Neural cell (in vitro differentiated cells): ENCODE data around the gene CHRM5.

ENCODE experiments used
- EP300 ChIP-seq: fragments of 450-650 bp; conservative IDR thresholded peaks from 2 replicates; pipeline ENCODE4 v1.6.1; 2014; ENCODE audit warnings: antibody characterized with exemption, mild to moderate bottlenecking, moderate library complexity; ENCODE audit not compliant: poor library complexity, severe bottlenecking
- EZH2 ChIP-seq: fragments of 200-600, 300-800 bp; shearing (Covaris generic), sonication (generic); IDR thresholded peaks from 2 replicates; pipeline ENCODE4 v1.6.1; 2014; ENCODE audit warnings: antibody characterized with exemption, low read length, borderline replicate concordance, mild to moderate bottlenecking; ENCODE audit not compliant: insufficient read depth, poor library complexity, severe bottlenecking
- MXI1 ChIP-seq: fragments of 450-650 bp; conservative IDR thresholded peaks from 2 replicates; pipeline ENCODE4 v1.6.1; 2014; ENCODE audit warnings: antibody characterized with exemption, mild to moderate bottlenecking; ENCODE audit not compliant: poor library complexity, severe bottlenecking
- POLR2AphosphoS5 ChIP-seq: IDR thresholded peaks from 2 replicates; pipeline ENCODE4 v1.6.1; 2012
- RAD21 ChIP-seq: fragments of 450-650 bp; conservative IDR thresholded peaks from 2 replicates; pipeline ENCODE4 v1.6.1; 2014; ENCODE audit warnings: antibody characterized with exemption, mild to moderate bottlenecking, moderate library complexity
- SMC3 ChIP-seq: fragments of 450-650 bp; conservative IDR thresholded peaks from 2 replicates; pipeline ENCODE4 v1.6.1; 2014; ENCODE audit warnings: antibody characterized with exemption, mild to moderate bottlenecking, moderate library complexity; ENCODE audit not compliant: poor library complexity
- TAF1 ChIP-seq: IDR thresholded peaks from 2 replicates; pipeline ENCODE4 v1.6.1; 2012; ENCODE audit warnings: low read depth
- TF ChIP-seq, protein P1 (sequence below): fragments of 450-650 bp; IDR thresholded peaks from 2 replicates; pipeline ENCODE4 v1.5.1; 2014; ENCODE audit warnings: antibody characterized with exemption, mild to moderate bottlenecking, moderate library complexity; ENCODE audit not compliant: poor library complexity, severe bottlenecking

DNA sequence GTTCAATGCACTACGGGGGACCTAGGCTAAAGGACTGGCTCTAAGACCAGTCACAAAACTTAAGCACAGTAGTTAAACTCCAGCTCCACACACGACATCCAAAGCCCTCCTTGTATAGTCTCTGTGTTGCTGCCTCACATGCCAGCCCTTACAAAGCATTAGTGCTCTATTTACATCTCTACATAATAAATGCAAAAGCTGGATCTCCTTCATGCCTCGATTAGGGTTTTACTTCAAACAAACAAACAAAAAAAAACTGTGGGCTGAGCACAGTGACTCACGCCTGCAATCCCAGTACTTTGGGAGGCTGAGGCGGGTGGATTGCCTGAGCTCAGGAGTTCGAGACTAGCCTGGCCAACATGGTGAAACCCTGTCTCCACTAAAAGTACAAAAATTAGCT, 143.2 kb downstream of the CHRM5 start:
- no peak for TF ChIP-seq EZH2
- TF ChIP-seq, protein P1, sequence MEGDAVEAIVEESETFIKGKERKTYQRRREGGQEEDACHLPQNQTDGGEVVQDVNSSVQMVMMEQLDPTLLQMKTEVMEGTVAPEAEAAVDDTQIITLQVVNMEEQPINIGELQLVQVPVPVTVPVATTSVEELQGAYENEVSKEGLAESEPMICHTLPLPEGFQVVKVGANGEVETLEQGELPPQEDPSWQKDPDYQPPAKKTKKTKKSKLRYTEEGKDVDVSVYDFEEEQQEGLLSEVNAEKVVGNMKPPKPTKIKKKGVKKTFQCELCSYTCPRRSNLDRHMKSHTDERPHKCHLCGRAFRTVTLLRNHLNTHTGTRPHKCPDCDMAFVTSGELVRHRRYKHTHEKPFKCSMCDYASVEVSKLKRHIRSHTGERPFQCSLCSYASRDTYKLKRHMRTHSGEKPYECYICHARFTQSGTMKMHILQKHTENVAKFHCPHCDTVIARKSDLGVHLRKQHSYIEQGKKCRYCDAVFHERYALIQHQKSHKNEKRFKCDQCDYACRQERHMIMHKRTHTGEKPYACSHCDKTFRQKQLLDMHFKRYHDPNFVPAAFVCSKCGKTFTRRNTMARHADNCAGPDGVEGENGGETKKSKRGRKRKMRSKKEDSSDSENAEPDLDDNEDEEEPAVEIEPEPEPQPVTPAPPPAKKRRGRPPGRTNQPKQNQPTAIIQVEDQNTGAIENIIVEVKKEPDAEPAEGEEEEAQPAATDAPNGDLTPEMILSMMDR = no peak
- TF ChIP-seq MXI1 = no peak
- no peak for TF ChIP-seq SMC3
- no peak for TF ChIP-seq RAD21
- no peak for TF ChIP-seq TAF1
- no peak for TF ChIP-seq EP300
- no peak for TF ChIP-seq POLR2AphosphoS5
